HG03520 (cell line): ENCODE data around the gene RPL18A.
"Not testable (repeated sequence)": the region's sequence is repeated elsewhere in the genome, so short reads cannot be mapped to it uniquely, and the experiment has no call there.

Experiments
- ATAC-seq: cut with Tn5 transposase; IDR thresholded peaks from one replicate; pipeline ENCODE4 v1.9.1; 2021; ENCODE audit warnings: mild to moderate bottlenecking, moderate library complexity; ENCODE audit not compliant: unreplicated experiment

RPL18A gene

GRCh38 chr19:17866312-17866963, 6.7 kb downstream of the RPL18A start:
- ATAC-seq = no peak

DNA sequence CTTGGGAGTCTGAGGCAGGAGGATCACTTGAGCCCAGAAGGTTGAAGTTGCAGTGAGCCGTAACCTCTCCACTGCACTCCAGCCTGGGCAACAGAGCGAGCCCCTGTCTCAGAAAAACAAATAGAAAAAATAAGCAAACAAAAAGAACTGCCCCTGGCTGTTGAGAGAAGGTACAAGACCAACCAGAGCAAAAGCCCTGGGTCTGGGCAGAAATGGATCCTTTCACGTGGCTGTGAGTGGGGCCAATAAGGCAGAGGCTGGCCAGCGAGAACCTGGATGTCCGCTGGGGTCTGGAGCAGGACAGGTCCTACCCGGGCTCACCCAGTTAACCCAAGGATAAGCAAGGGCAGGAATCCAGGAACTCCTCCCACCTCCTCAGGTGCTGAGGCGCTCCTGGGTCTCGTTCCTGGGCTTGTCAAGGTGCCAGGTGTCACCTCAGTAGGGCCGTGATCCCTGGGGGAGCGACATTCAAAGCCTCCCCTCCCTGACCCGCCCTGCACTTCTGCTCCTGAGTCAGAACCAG, 7.3 kb downstream of the RPL18A start:
- ATAC-seq = no peak

- ATAC-seq = no peak
These were observed 9.0 kb downstream of the RPL18A start for GRCh38 chr19:17868669-17869068.

- no peak for ATAC-seq
These were observed 9.5 kb downstream of the RPL18A start for GRCh38 chr19:17869114-17869608.

DNA sequence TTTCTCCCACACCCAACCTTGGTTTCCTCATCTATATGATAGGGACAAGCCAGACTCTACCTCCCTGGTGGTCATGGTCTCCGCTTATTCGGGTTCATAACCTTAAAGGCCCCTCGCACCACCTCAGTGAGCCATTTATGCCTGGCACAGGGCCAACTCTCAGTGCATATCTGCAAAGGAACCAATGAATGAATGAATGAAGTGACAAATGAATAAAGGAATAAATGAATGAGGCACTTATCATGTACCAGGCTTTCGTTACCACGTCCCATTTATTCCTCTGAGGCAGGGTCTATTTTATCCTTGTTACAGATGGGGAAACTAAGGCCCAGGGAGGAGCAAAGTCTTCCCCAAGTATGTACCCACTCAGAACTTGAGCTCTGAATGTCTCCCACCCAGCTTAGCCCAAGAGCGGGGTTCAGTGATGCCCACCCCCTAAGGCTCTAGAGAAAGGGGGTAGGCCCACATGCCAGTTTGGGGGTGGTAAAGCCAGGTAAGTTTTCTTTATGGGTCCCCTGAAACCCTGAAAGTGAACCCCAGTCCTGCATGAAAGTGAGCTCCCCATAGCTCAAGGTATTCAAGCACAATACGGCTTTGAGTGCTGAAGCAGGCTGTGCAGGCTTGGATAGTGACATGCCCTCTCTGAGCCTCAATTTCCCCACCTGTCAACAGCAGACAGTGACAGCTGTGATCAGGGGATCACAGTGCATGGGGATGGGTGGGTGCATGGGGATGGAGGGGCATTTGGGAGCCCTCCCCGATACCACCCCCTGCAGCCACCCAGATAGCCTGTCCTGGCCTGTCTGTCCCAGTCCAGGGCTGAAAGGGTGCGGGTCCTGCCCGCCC, 11.5 kb downstream of the RPL18A start:
- no peak for ATAC-seq

- no peak for ATAC-seq
These were observed 12.2 kb downstream of the RPL18A start, which contains the start of gene SLC5A5 for GRCh38 chr19:17871878-17872250. SLC5A5 (plus strand) TSS chr19:17871945; CDS start chr19:17872320, 375 bp downstream.

- no peak for ATAC-seq
These were observed 12.7 kb downstream of the RPL18A start for GRCh38 chr19:17872251-17873001.

DNA sequence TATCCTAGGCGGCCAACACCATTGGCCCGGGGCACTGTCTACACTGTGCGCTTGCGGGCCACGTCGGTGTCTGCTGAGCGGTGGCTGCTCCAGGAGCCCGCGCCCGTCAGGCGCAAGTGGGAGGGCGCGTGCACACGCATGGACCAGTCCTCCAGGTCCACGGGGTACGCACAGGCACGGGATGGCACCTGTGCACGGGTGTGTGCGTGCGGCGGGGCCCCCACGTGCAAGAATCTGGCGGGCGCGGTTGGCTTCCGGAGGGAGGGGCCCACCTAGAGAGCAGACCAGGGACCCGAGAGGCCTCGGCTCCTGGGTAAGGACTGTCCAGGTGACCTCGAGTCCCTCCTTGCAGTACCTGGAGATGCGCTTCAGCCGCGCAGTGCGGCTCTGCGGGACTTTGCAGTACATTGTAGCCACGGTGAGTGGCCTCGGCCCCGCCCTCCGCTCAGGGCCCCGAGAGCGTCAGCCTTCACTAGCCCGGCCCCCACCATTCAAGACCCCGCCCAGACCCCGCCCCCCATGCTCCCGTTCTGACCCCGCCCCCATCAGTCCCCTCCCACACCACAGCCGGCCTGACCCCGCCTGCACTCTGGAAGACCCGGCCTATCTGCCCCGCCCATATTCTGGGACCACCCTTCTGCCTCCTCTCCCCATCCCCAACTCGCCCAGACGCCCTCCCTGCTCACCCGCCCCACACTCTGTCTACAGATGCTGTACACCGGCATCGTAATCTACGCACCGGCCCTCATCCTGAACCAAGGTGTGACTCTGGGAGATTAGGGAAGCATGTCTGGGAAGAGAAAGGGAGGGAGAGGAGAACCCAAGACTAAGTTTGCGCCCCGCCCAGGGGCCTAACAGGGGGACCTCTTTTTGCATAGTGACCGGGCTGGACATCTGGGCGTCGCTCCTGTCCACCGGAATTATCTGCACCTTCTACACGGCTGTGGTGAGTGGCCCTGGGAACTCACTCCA, 14.4 kb downstream of the RPL18A start:
- ATAC-seq = no peak

- ATAC-seq = no peak
These were observed 15.0 kb downstream of the RPL18A start for GRCh38 chr19:17874758-17875135.

DNA sequence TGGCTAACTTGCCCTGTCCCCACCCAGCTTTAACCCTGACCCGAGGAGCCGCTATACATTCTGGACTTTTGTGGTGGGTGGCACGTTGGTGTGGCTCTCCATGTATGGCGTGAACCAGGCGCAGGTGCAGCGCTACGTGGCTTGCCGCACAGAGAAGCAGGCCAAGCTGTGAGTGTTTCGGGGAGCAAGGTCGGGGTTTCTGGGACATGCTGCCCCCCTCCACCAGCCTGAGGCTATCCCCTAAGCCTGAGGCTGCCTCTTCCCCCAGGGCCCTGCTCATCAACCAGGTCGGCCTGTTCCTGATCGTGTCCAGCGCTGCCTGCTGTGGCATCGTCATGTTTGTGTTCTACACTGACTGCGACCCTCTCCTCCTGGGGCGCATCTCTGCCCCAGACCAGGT, 18.0 kb downstream of the RPL18A start:
- no peak for ATAC-seq

GRCh38 chr19:17879466-17879865, 19.8 kb downstream of the RPL18A start:
- no peak for ATAC-seq

GRCh38 chr19:17881701-17882100, 22.0 kb downstream of the RPL18A start:
- ATAC-seq = no peak

DNA sequence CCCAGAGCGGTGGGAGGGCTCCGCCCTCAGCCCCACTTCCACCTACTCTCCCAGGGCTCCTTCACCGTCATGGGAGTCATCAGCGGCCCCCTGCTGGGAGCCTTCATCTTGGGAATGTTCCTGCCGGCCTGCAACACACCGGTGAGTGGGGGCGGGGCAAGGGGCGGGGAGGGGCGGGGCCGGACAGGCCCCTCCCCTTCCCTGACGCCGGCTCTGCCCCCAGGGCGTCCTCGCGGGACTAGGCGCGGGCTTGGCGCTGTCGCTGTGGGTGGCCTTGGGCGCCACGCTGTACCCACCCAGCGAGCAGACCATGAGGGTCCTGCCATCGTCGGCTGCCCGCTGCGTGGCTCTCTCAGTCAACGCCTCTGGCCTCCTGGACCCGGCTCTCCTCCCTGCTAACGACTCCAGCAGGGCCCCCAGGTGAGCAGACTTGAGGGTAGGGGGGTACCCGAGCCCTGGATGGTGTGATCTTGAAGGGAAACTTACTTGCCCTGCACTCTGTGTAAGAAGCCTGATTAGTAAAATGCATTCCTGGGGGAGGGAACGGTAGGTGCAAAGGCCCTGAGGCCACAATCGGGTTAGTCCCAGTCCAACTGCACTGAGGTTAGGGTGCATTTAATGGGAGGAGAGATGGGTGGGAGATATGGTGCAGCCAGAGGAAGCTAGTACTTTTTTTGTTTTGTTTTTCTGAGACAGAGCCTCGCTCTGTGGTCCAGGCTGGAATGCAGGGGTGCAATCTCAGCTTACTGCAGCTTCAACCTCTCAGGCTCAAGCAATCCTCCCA, 24.1 kb downstream of the RPL18A start:
- ATAC-seq = no peak

GRCh38 chr19:17886515-17886914, 26.8 kb downstream of the RPL18A start:
- ATAC-seq = no peak

- ATAC-seq = not testable (repeated sequence)
These were observed 27.5 kb downstream of the RPL18A start for GRCh38 chr19:17887221-17887620.

- no peak for ATAC-seq
These were observed 28.6 kb downstream of the RPL18A start for GRCh38 chr19:17888260-17888659.

GRCh38 chr19:17889609-17890214, 30.0 kb downstream of the RPL18A start:
- no peak for ATAC-seq

DNA sequence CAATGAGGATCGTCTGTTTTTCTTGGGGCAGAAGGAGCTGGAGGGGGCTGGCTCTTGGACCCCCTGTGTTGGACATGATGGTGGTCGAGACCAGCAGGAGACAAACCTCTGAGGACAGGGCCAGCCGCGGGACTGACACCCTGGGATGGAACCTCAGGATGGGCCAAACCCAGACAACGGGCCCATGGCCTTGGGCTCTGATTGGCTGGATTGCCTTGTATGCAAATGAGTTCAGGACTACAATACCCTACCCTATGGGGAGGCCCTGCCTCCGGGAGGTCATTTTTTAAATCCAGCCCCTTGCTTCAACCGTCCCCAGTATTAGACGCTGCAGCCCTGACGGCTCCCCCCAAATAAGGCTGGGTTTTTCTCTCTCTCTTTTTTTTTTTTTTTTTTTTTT, 34.1 kb downstream of the RPL18A start:
- ATAC-seq = no peak

DNA sequence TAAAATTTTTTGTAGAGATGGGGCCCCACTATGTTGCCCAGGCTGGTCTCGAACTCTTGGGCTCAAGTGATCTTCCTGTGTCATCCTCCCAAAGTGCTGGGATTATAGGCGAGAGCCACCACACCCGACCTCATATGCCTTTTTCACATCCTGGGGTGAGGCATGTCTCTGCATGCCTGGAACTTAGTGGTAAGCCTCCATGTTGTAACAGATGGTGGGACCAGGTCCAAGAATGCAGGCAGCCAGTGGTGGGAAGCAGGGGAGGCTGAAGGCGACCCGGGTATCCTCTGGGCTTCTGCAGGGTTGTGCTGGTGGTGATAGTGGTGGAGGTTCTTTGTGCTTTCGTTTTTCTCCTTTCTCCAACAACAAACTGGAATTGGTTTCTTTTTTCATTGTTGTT, 43.0 kb downstream of the RPL18A start:
- no peak for ATAC-seq
